ENCODE measurements around the gene TIFAB.
"Not testable (repeated sequence)": the region's sequence is repeated elsewhere in the genome, so short reads cannot be mapped to it uniquely, and the experiment has no call there.

The TIFAB gene, protein sequence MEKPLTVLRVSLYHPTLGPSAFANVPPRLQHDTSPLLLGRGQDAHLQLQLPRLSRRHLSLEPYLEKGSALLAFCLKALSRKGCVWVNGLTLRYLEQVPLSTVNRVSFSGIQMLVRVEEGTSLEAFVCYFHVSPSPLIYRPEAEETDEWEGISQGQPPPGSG

GRCh38 chr5:135452321-135453030, at the start of gene TIFAB:
Gene TIFAB, minus strand, starts transcription at chr5:135452351. Its CDS starts 2,412 bp downstream, at chr5:135449939.
- no peak for DNase-seq (ENCODE audit: low read depth)

GRCh38 chr5:135498637-135498995, 46.5 kb upstream of the TIFAB start:
- no peak for DNase-seq (ENCODE audit: low read depth)

DNA sequence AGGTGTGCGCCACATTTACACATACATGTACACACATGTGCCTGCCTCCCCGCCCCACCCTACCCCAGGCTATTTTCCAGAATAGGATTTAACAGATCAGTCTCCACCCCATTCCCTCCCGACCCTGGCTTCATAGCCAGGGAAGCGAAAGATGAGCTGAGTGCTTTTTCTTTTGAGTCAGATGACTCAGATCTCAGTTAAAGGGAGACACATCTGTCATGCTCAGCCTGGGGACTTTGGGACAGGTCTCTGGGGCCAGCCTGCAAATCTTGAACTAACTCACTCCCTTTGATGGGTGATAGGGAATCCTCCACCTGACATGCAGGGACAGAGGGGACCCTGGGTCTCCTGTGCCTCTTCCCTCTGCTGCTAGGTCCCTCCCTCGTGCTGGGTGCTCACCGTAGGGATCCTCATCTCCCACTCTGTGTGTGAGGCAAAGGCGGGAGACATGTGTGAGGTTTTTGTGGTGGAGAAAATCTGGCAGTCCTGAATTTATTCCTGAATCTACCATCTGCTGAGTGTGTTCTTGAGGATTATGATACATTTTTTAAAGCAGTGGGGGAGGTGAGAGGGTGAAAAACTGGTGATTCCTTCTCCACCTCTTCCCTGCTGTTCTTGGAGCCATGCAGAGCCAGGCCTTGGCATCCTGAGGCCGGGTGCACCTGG, 46.0 kb upstream of the TIFAB start:
- no peak for DNase-seq (ENCODE audit: low read depth)

DNA sequence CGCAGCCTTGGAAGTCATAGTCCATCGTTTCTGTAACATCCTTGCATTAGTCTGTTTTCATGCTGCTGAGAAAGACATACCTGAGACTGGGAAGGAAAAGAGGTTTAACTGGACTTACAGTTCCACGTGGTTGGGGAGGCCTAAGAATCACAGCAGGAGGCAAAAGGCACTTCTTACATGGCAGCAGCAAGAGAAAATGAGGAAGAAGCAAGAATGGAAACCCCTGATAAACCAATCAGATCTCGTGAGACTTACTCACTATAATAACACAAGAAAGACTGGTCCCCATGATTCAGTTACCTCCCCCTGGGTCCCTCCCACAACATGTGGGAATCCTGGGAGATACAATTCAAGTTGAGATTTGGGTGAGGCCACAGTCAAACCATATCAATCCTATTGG, 43.4 kb upstream of the TIFAB start:
- not testable (repeated sequence) for DNase-seq (ENCODE audit: low read depth)

- DNase-seq (ENCODE audit: low read depth), result no peak
These were observed 42.0 kb upstream of the TIFAB start for GRCh38 chr5:135494196-135494595.

DNA sequence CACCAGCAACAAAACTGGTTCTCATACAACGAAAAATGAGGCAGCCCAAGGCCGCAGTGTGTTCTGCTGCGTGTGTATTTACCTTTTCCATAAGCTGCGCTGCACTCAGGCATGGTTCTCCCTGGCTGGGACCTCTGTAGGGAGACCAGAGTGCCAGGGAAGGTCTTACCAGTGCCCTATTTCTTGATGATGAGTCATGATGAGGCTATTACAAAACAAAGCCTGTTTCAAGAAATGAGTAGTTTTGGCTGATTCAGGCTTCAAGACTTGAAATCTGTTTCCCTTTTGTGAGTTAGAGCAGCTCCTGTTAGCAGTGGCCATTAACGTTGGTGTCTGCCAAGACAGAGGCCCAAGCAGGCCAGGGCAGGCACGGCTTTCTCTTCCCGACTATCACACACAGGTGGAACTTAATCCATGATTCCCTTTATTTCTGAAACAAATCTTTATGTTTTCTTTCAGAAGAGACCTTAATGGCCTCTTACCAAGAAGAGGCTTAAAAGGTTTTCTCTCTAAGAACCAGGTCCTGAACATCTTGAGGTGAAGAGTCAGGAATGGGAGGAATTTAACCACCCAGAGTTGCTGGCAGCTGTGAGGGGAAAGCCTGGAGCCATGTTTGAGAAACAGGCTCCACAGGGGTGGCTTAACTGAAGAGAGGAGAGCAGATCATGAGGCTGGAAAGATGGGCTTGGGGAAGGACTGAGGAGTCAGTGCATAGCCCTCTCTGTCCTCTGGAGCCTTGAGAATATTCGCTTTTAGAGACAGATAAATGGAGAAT, 41.4 kb upstream of the TIFAB start:
- no peak for DNase-seq (ENCODE audit: low read depth)

DNA sequence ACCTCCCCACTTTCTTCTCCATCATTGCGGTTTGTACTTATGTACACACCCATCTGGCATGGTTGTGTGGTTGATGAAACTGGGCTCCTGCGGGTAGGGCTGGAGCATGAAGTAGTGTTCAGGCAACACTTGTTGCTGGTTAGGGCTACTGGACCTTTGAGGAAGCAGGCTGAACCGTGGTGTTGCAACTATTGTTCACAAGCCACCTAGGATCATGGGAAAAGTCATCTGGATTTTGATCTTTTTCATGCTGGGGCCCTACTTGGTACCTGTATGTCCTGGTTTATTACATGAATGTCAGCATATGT, 40.1 kb upstream of the TIFAB start:
- DNase-seq (ENCODE audit: low read depth), result no peak

DNA sequence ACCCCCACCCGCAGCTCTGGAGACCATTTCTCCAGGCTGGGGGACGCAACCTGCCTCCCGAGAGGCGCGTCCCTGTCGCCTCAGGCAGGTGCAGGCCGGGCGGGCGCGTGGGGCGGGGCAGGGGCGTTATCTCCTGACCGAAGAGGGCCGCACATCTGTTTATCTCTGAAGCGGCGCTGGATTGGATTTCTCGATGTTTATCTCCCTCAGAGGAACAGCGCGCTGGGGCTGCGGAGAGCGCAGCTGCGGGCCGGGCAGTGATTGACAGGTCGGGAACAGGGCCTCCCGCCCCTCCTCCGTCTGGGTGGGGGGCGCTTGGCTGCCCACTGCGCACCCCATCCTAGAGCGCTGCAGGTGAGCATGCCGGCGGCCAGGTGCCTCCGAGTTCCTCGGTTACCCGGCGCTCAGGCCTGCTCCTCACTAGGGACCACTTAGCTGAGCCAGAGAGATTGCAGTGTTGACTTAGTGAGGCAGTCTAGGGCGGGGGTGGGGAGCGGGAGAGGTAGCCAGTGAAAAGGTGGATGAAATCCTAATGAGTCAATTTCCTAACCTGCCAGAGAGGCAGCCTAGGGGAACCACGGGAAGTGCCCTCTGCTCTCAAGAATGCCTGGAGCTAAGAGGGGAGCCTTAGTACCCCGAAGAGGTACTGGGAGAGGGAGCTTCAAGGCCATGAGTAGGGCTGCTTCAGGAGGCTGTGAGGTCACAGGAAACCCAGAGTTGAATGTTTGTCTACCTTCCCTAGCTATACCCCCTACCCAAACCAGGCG, 39.6 kb upstream of the TIFAB start:
- DNase-seq (ENCODE audit: low read depth), result no peak

GRCh38 chr5:135491038-135491551, 38.9 kb upstream of the TIFAB start:
- DNase-seq (ENCODE audit: low read depth), result no peak

GRCh38 chr5:135490245-135491037, 38.3 kb upstream of the TIFAB start:
- DNase-seq (ENCODE audit: low read depth), result no peak

GRCh38 chr5:135489466-135490244, 37.5 kb upstream of the TIFAB start:
- no peak for DNase-seq (ENCODE audit: low read depth)

DNA sequence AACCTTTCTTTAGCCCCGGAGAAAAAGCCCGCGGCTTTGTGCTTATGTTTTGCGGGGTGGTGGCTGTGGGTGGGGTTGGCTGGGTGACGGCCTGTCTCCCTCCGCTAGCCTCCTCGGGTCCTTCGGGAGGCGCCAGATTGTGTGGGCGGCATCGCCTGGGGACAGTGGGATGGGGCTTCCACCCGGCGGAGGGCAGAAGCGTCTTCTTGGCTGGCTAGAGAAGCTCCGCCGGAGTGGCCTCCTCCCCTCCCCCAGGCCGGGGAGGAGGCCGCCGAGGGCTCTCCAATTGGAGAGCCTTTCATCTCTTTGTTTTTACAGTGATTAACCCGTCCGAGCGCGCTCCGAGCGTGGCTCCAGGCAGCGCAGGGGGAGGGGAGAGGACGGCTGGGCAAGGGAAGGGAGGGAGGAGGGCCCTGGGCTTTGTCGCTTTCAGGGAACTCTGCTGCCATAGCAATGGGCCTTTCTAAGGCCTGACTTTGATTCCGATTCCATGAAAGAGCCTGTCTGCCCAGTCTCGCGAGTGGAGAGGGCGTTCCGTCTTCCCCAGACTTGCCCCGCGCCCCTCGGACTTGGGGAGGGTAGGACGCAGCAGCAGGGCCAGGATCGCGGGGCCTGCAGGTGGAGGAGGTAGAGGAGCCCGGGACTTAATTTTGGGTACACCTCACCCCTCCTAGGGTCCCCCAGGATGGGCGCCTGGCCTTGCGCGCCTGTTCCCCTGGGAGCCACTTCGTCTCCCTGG, 36.7 kb upstream of the TIFAB start:
- DNase-seq (ENCODE audit: low read depth), result no peak

- DNase-seq (ENCODE audit: low read depth), result no peak
These were observed 35.8 kb upstream of the TIFAB start for GRCh38 chr5:135487839-135488514.

DNA sequence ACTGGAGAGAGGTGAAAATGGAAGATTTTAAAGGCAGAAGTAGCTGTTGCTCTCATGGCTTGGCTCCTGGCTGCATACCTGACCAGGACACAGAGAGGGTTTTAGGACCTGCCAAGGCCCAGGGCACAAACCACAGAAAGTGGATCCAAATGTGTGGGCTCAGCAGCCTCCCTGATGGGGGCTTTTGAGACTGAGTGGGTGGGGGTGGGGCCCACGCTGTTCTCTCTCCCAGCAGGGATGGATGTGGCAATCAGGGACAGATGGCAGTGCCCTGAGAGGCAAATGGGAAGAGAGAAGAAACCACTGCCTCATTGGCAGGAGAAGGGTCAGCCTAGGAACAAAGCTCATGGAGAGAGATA, 34.9 kb upstream of the TIFAB start:
- DNase-seq (ENCODE audit: low read depth), result no peak

DNA sequence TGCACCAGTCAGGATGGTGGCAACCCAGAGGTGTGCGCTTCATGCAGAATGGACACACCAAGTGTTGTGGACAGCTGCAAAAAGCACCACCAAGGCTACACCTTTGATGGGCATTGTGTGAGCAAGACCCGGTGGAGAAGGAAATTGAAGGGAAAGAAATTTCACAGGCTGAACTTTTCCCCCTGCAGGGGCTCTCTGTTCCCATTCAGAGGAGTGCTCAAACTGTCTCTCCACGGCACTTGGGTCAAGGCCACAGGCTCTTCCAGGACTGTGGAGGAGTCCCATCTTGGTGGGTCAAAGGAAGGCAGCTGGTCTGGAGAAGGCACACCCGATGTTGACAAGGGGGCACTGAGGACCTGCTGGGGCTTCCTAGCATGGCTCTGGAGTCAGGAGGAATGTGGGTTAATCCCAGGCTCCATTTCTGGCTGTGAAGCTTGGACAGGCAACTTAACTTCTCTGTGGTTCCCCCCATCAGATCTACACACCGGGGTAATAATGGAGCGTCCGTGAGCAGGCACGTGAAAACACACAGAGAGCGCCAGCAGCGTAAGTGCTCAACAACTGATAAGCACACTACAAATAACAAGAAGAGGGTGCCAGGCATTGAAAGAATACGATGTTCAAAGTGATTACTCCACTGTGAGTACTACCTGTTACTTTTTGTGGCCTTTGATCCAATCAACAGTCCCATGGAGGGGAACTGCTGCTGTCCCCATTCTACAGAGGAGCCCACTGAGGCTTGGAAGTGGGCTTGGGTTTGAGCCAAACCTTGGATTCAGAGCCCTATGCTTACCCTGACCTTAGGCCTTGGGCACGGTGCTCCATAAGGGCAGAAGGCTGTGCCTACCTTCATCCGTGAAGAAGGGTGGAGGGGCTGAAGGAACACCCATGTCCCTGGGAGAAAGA, 34.2 kb upstream of the TIFAB start:
- DNase-seq (ENCODE audit: low read depth), result no peak

DNA sequence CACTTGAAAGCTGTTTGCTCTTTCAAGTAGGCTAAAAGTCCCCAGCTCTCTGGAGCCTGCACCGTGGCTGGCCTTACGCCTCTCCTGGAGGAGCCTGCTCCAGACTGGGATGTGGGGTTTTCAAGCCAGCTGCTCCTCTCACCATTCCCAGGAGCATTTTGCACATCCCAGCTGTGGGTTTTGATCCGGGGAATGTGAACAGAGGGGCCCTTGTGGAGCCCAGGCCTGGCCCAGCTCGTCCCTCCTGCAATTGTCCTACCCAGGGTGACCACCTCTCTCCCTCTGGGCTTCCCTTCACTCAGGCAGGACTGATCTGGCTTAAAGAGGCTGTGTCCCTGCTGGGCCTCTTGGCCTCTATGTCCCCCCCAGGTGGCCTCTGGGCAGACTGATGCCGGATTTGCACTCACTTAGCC, 32.5 kb upstream of the TIFAB start:
- DNase-seq (ENCODE audit: low read depth), result no peak

GRCh38 chr5:135483254-135483653, 31.1 kb upstream of the TIFAB start:
- DNase-seq (ENCODE audit: low read depth), result no peak

DNA sequence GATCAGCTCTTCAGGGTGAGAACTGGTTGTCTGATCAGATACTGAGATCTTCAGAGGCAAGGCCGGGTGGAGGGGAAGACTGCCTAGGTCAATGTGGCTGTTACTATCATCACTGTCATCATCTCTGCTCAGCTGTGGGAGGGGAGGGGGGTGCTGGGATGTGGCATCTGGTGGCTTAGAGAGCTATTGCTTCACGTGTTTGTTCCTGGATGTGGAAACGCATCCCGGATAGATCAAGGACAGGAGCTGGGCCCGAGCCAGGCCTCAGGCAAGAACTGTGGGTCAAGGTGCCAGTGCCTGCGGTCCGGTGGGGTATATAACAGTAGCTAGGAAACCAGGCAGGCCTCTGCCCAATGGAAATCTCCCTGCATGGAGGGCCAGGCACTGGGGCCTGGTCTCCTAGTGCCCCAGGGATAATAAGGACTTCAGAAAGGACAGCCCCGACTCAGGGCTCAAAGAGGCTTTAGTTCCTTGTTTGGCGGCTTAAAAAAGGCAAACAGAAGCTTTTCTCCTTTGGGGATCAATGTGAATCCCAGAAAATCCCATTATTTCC, 30.3 kb upstream of the TIFAB start:
- DNase-seq (ENCODE audit: low read depth), result no peak
